GM19099 (cell line): ENCODE data around the gene AQP5.

Experiments used
- POLR2A ChIP-seq: IDR thresholded peaks from 3 replicates; pipeline ENCODE4 v1.6.1; 2011; ENCODE audit warnings: low read depth; ENCODE audit not compliant: insufficient read length; ENCODE audit errors: extremely low read depth

Gene AQP5

GRCh38 chr12:49942512-49942893, 19.2 kb upstream of the AQP5 start:
- no peak for TF ChIP-seq POLR2A

GRCh38 chr12:49942921-49943624, 18.6 kb upstream of the AQP5 start:
- no peak for TF ChIP-seq POLR2A

GRCh38 chr12:49943625-49943960, 18.1 kb upstream of the AQP5 start:
- TF ChIP-seq POLR2A, result no peak

- no peak for TF ChIP-seq POLR2A
These were observed 17.6 kb upstream of the AQP5 start for GRCh38 chr12:49944046-49944445.

GRCh38 chr12:49944718-49945117, 17.0 kb upstream of the AQP5 start:
- no peak for TF ChIP-seq POLR2A

GRCh38 chr12:49945394-49946080, 16.1 kb upstream of the AQP5 start:
- no peak for TF ChIP-seq POLR2A

GRCh38 chr12:49946086-49946485, 15.6 kb upstream of the AQP5 start:
- no peak for TF ChIP-seq POLR2A

GRCh38 chr12:49946497-49946896, 15.2 kb upstream of the AQP5 start:
- no peak for TF ChIP-seq POLR2A

GRCh38 chr12:49947593-49948226, 14.0 kb upstream of the AQP5 start:
- TF ChIP-seq POLR2A, result no peak

- TF ChIP-seq POLR2A, result no peak
These were observed 12.5 kb upstream of the AQP5 start for GRCh38 chr12:49948866-49949845.

GRCh38 chr12:49949866-49950265, 11.8 kb upstream of the AQP5 start:
- no peak for TF ChIP-seq POLR2A

- TF ChIP-seq POLR2A, result no peak
These were observed 11.1 kb upstream of the AQP5 start, which contains the start of gene AQP2 for GRCh38 chr12:49950273-49951251. TSS of gene AQP2 (plus strand) at chr12:49950737. CDS start at chr12:49950831, 94 bp downstream.

- no peak for TF ChIP-seq POLR2A
These were observed 10.0 kb upstream of the AQP5 start for GRCh38 chr12:49951411-49952240.
